K562 (cell line): ENCODE measurements around the gene FSTL4. TPM values are rescaled to one million over a fixed set of nuclear protein-coding genes. Genes with fewer than 3 reads are reported as not detected.

Experiments used
- ATAC-seq: fragments of 200-7000 bp; cut with Tn5 transposase; 3 replicates; pipeline ENCODE4 v1.9.1; 2020; ENCODE audit warnings: moderate library complexity
- BruUV-seq: library from RNA; stranded (reverse); fragments of 400-500 nt; replicated peaks from 2 replicates; lab custom pipeline; 2021; lab: Mats Ljungman, UMichigan
- CTCF ChIA-PET: fragments of 300-600 bp; formaldehyde crosslinking; extraction: SDS; loops from one replicate; lab custom pipeline; 2021; ENCODE audit warnings: low intra/inter-chr PET ratio; lab: Yijun Ruan, JAX
- POLR2A ChIA-PET: fragments of 300-600, 350-650 bp; sonication (Branson Sonifier 250); formaldehyde crosslinking; extraction: SDS; loops from one replicate; lab custom pipeline; 2021; ENCODE audit warnings: antibody characterized with exemption, inconsistent platforms; lab: Yijun Ruan, JAX
- DNase-seq, 4 experiments: peaks; one replicate each; pipeline versions ENCODE4 v3.0.0 to v3.0.0-alpha.2; 2011 to 2018; ENCODE audit warnings: low spot score in 3 of 4, mixed read lengths in 3 of 4; ENCODE audit errors: extremely low read depth in 1 of 4
- FAIRE-seq: peaks from 2 replicates; lab custom pipeline; 2011; peaks lifted over from hg19 to GRCh38; lab: Jason Lieb, UNC
- H2AFZ ChIP-seq: 2 replicates; pipeline ENCODE4 v1.6.0; 2011; ENCODE audit warnings: low read depth, low read length, control low read depth, inconsistent platforms
- H3K27ac ChIP-seq: fragments of 200-600 bp; 3 replicates; pipeline ENCODE4 v1.8.0; 2011; ENCODE audit warnings: low read depth, mild to moderate bottlenecking, control low read depth, inconsistent platforms, low read length, moderate library complexity, mixed read lengths; ENCODE audit errors: extremely low read depth
- H3K27me3 ChIP-seq, 2 experiments: fragments of 300-600 bp in 1 of 2; 2 replicates in 1 of 2; 3 replicates in 1 of 2; pipeline versions ENCODE4 v1.6.0 to v1.8.0; 2011; ENCODE audit warnings: inconsistent platforms in 2 of 2, low read length in 2 of 2, mild to moderate bottlenecking in 1 of 2, mixed read lengths in 1 of 2, moderate library complexity in 1 of 2; ENCODE audit not compliant: control insufficient read depth in 2 of 2, insufficient read depth in 2 of 2
- H3K36me3 ChIP-seq: fragments of 300-600 bp; 3 replicates; pipeline ENCODE4 v1.8.0; 2011; ENCODE audit warnings: mild to moderate bottlenecking, low read length, inconsistent platforms; ENCODE audit not compliant: control insufficient read depth, insufficient read depth
- H3K4me1 ChIP-seq, 2 experiments: fragments of 200-600 bp in 1 of 2; replicated peaks in 1 of 2; 2 replicates in 1 of 2; 3 replicates in 1 of 2; pipeline versions ENCODE4 v1.5.1 to v1.8.0; 2011; ENCODE audit warnings: inconsistent platforms in 2 of 2, low read length in 2 of 2, mild to moderate bottlenecking in 1 of 2, mixed read lengths in 1 of 2, moderate library complexity in 1 of 2; ENCODE audit not compliant: control insufficient read depth in 2 of 2, insufficient read depth in 2 of 2
- H3K4me2 ChIP-seq: 2 replicates; pipeline ENCODE4 v1.6.1; 2011; ENCODE audit warnings: low read length, control low read depth, inconsistent platforms, mixed read lengths; ENCODE audit not compliant: insufficient read depth
- H3K4me3 ChIP-seq: fragments of 200-600 bp; sonication (generic), shearing (Covaris generic); 2 replicates; pipeline ENCODE4 v1.5.1; 2016; ENCODE audit warnings: control low read depth, inconsistent platforms
- H3K79me2 ChIP-seq: fragments of 200-600 bp; 3 replicates; pipeline ENCODE4 v1.8.0; 2011; ENCODE audit warnings: low read length, inconsistent platforms; ENCODE audit not compliant: control insufficient read depth, insufficient read depth
- H3K9ac ChIP-seq, 2 experiments: 2 replicates each; pipeline versions ENCODE4 v1.6.0 to v1.6.1; 2011; ENCODE audit warnings: low read depth in 2 of 2, low read length in 2 of 2, control low read depth in 1 of 2, inconsistent platforms in 1 of 2, mild to moderate bottlenecking in 1 of 2, mixed read lengths in 1 of 2; ENCODE audit not compliant: insufficient read depth in 1 of 2
- H3K9me1 ChIP-seq: one replicate; pipeline ENCODE4 v1.6.0; 2011; ENCODE audit warnings: inconsistent platforms, mild to moderate bottlenecking, low read length, moderate library complexity; ENCODE audit not compliant: control insufficient read depth, insufficient read depth
- H3K9me3 ChIP-seq: replicated peaks from 2 replicates; pipeline ENCODE4 v1.5.1; 2011; ENCODE audit warnings: low read depth, low read length, inconsistent platforms; ENCODE audit not compliant: control insufficient read depth, insufficient read depth
- H4K20me1 ChIP-seq: replicated peaks from 2 replicates; pipeline ENCODE4 v1.6.1; 2011; ENCODE audit warnings: low read length, inconsistent platforms, mixed read lengths; ENCODE audit not compliant: control insufficient read depth, insufficient read depth
- RFX7 ChIP-seq: fragments of 250-450 bp; sonication (Bioruptor Pico); IDR thresholded peaks from 2 replicates; pipeline ENCODE4 v1.5.1; 2021; ENCODE audit warnings: mild to moderate bottlenecking
- ZKSCAN3 ChIP-seq: fragments of 250-450 bp; sonication (Bioruptor Pico); IDR thresholded peaks from 2 replicates; pipeline ENCODE4 v1.4.0; 2020
- ZKSCAN8 ChIP-seq: fragments of 200-800 bp; sonication (Bioruptor generic); IDR thresholded peaks from 2 replicates; pipeline ENCODE4 v1.6.1; 2016; ENCODE audit warnings: missing genetic modification characterization, missing compliant biosample characterization
- ZNF124 ChIP-seq: sonication (generic); formaldehyde crosslinking; IDR thresholded peaks from 2 replicates; pipeline ENCODE4 v1.8.1; 2022; ENCODE audit warnings: missing genetic modification reagents
- ZNF184 ChIP-seq: sonication (generic); formaldehyde crosslinking; IDR thresholded peaks from 2 replicates; pipeline ENCODE4 v1.5.0; 2020; ENCODE audit warnings: missing genetic modification reagents
- WGBS: fragments of 100-300 bp; shearing (Covaris generic); methylation state at CpG from one replicate; pipeline ENCODE4 v1.1.6; 2016; ENCODE audit warnings: low coverage, mixed read lengths; ENCODE audit not compliant: insufficient coverage; ENCODE audit errors: missing lambda C conversion rate; 5-methylcytosine and 5-hydroxymethylcytosine counted together
- in situ Hi-C: fragments of 300-500 bp; cut with MboI; formaldehyde crosslinking; loops from 4 replicates; pipeline ENCODE4 v1.15.0; 2018; ENCODE audit warnings: inconsistent platforms, mixed read lengths
- intact Hi-C: fragments of 100-400 bp; cut with micrococcal nuclease; formaldehyde crosslinking; loops from 2 replicates; pipeline ENCODE4 v1.14.2; 2022
- polyA plus RNA-seq, 8 experiments: library from polyadenylated mRNA; depleted of rRNA in 4 of 8; stranded (reverse) in 5 of 8; unstranded in 3 of 8; fragments of >200 nt; fragmentation: Nextera tagmentation in 2 of 8; fragmentation: Illumina TruSeq in 1 of 8; extraction: Ambion mirVana in 2 of 8; extraction: Trizol in 1 of 8; gene quantifications; 2 replicates each; pipeline versions ENCODE4 v1.2.1 to v1.2.3, GENCODE V29; 2011 to 2014; ENCODE audit warnings: inconsistent platforms in 1 of 8, missing spikeins in 1 of 8
- total RNA-seq, 7 experiments: library from RNA; depleted of rRNA in 6 of 7; stranded (reverse); fragments of >200 nt in 6 of 7; fragmentation: Illumina TruSeq in 2 of 7; extraction: Trizol in 2 of 7; gene quantifications; 2 replicates each; pipeline versions ENCODE4 v1.2.1 to v1.2.3, GENCODE V29; 2011 to 2021; ENCODE audit warnings: low replicate concordance in 1 of 7
- TF ChIP-seq, protein P1 (sequence below): fragments of 450-650 bp; formaldehyde crosslinking; IDR thresholded peaks from 2 replicates; pipeline ENCODE4 v1.4.0; 2022; ENCODE audit warnings: missing genetic modification characterization

FSTL4 gene
- total and polyA plus RNA-seq, 9 of the 15 experiments (the other 6 are each of a cell fraction or from before 2014, with no cell fraction given) = 0.08 to 0.18 (median 0.10) TPM; not detected in 5

GRCh38 chr5:133534566-133534965 lies 77.8 kb downstream of the FSTL4 start:
- Histone ChIP-seq H3K4me1 (no peaks in the 10 kb centered on the region), H2AFZ (no peak overlapping the region), H3K9me1 (no peaks in the 10 kb centered on the region), H3K9ac (no peak overlapping the region), H3K4me3 (no peak overlapping the region)
- intact Hi-C loops = no loop called here
- no TSS peak for BruUV-seq
- ATAC-seq (no peak), DNase-seq (no peak)
- no peak for TF ChIP-seq ZNF184
- no peak for TF ChIP-seq RFX7 (CRISPR knock-in tag)
- no peak for TF ChIP-seq ZKSCAN8
- no peak for TF ChIP-seq ZKSCAN3
- TF ChIP-seq, protein P1, sequence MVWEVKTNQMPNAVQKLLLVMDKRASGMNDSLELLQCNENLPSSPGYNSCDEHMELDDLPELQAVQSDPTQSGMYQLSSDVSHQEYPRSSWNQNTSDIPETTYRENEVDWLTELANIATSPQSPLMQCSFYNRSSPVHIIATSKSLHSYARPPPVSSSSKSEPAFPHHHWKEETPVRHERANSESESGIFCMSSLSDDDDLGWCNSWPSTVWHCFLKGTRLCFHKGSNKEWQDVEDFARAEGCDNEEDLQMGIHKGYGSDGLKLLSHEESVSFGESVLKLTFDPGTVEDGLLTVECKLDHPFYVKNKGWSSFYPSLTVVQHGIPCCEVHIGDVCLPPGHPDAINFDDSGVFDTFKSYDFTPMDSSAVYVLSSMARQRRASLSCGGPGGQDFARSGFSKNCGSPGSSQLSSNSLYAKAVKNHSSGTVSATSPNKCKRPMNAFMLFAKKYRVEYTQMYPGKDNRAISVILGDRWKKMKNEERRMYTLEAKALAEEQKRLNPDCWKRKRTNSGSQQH = no peak
- TF ChIP-seq ZNF124 (CRISPR knock-in tag) = no peak
- TF ChIP-seq, all 486 proteins: peak for 0
- no peak overlapping the region for H3K27ac ChIP-seq
- no peaks in the 10 kb centered on the region for H3K79me2 ChIP-seq
- in situ Hi-C loops = no loop called here
- H3K4me2 ChIP-seq = no peak overlapping the region
- H4K20me1 ChIP-seq = no peaks in the 10 kb centered on the region
- CTCF ChIA-PET = interaction anchor here (0.6 kb wide), 1 partner anchor 397 kb away, joined by 4 read pairs; no protein-coding TSS in a partner anchor
- POLR2A ChIA-PET = interaction anchor here (0.7 kb wide), 1 partner anchor 41 kb away, joined by 4 read pairs; no protein-coding TSS in a partner anchor
- FAIRE-seq = no peak
- H3K27me3 ChIP-seq = peaks cover 2 to 26% of the 10 kb centered on the region in 2 experiments; a peak in 4 of 5 replicates
- H3K9me3 ChIP-seq = no peaks in the 10 kb centered on the region
- H3K36me3 ChIP-seq = no peaks in the 10 kb centered on the region
- WGBS = 9% methylated on average over 2 of the region's 2 CpGs
